Epithelial cell of esophagus (primary cell): ENCODE results near the gene TMEM119.
"Not testable (repeated sequence)": the region's sequence is repeated elsewhere in the genome, so short reads cannot be mapped to it uniquely, and the experiment has no call there.

Source experiments
- DNase-seq: peaks from one replicate; pipeline ENCODE4 v3.0.0; 2010; ENCODE audit warnings: low read depth
- H3K4me3 ChIP-seq: 2 replicates; pipeline ENCODE4 v1.5.1; 2011; ENCODE audit warnings: mild to moderate bottlenecking, low read length, control low read depth
- TF ChIP-seq, protein P1 (sequence below): IDR thresholded peaks from 2 replicates; pipeline ENCODE4 v1.5.1; 2011; ENCODE audit warnings: low read depth, mild to moderate bottlenecking, low read length, control low read depth, inconsistent platforms; ENCODE audit not compliant: insufficient read depth; ENCODE audit errors: missing control alignments

Gene TMEM119

DNA sequence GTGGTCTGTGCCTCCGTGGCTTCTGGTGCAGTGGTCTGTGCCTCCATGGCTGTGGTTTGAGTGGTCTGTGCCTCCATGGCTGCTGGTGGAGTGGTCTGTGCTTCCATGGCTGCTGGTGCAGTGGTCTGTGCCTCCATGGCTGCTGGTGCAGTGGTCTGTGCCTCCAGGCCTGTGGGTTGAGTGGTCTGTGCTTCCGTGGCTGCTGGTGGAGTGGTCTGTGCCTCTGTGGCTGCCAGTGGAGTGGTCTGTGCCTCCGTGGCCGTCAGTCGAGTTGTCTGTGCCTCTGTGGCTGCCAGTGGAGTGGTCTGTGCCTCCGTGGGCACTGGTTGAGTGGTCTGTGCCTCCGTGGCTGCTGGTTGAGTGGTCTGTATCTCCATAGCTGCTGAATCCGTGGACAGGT lies 25.7 kb upstream of the TMEM119 start:
- DNase-seq = no peak
- H3K4me3 ChIP-seq = no peak overlapping the region
- TF ChIP-seq, protein P1, sequence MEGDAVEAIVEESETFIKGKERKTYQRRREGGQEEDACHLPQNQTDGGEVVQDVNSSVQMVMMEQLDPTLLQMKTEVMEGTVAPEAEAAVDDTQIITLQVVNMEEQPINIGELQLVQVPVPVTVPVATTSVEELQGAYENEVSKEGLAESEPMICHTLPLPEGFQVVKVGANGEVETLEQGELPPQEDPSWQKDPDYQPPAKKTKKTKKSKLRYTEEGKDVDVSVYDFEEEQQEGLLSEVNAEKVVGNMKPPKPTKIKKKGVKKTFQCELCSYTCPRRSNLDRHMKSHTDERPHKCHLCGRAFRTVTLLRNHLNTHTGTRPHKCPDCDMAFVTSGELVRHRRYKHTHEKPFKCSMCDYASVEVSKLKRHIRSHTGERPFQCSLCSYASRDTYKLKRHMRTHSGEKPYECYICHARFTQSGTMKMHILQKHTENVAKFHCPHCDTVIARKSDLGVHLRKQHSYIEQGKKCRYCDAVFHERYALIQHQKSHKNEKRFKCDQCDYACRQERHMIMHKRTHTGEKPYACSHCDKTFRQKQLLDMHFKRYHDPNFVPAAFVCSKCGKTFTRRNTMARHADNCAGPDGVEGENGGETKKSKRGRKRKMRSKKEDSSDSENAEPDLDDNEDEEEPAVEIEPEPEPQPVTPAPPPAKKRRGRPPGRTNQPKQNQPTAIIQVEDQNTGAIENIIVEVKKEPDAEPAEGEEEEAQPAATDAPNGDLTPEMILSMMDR = no peak

DNA sequence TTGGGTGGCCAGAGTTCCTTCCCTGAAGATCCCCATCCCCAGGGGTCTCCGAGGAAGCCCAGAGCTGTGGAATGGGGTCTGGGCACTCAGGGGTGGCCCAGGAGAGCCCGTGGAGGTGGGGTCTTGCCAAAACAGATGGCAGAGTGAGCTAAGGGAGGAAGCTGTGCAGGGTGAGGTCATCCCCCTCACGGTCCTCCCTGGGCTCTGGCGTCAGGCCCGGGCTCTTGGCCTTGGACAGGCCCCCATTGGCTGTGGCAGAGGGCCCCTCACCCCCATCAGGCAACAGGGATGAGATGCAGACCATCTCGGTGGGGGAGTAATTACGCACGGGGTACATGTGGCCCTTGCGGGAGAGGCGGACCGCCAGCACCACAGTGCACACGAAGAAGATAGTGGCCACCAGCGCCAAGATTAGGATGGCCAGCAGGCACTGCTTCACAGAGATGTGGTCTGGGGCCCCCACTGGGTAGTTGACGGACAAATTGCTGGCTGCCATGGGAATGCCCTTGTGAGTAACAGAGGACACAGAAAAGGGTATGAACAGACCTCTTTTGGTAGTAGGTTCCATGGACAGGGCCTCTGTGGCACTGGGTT lies 25.1 kb upstream of the TMEM119 start:
- TF ChIP-seq, protein P1 = no peak
- H3K4me3 ChIP-seq = no peak overlapping the region
- no peak for DNase-seq

DNA sequence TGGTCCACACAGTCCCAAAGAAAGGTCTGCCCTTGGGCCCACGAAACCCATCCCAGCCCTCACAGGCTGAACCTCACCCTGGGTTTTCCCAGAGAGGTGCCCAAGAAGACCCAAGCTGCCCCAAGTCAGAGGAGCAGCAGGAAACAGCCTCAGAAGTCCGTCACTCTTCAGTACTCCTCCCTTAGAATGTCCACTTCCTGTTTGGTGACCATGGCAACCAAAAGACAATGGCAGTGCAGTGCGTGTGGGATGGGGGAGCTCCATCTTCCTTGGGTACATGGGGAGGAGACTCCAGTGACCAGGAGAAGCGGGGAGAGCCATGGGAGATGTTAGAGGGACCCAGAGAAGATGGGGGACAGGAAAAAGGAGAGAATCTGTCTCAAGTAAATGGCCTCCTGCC lies 24.5 kb upstream of the TMEM119 start:
- peak; percentile 28 for DNase-seq
- TF ChIP-seq, protein P1 = no peak
- no peak overlapping the region for H3K4me3 ChIP-seq

DNA sequence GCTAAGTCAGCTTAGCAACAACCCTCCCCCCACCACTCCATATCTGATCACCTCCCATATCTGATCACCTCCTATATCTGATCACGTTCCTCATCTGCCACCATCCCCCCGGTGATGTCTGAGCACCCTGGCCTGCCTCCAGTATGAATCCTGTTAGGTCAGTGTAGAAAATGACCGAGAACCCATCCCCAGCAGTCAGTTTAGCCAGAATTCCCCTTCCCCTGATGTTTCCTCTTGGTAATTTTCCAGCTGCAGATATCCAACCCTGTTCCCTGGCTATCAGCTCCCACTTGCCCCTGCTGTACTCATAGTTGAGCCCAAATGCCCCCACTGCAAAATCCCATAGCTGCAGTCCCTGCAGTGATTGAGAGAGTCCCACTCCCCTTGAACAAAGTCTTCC lies 23.3 kb upstream of the TMEM119 start:
- no peak overlapping the region for H3K4me3 ChIP-seq
- DNase-seq = no peak
- TF ChIP-seq, protein P1 = no peak

DNA sequence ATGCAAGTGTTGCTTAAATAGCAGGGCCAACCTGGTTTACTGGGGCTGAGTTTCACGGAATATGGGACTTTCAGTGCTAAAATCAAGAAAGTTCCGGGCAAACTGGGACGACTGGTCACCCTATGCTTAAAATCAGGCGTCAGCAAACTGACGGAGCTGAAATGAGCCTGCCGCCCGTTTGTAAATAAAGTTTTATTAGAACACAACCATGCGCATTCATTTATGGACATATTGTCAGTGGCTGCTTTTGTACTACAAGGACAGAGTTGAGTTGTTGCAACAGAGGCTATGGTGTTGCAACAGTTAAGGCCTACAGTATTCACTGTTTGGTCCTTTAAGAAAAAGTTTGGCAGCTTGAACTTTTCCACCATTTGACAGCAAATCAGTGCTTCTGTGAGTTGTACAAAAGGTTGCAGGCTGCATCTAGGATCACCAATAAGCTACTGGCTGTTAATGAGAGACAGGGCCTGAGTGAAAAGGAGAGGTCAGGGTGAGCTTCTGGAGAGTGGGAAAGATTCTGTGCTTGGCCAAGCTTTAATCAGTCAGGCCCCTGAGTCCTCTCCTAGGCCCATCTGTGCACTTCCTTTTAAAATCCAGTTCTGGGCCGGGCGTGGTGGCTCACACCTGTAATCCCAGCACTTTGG lies 22.5 kb upstream of the TMEM119 start:
- no peak overlapping the region for H3K4me3 ChIP-seq
- TF ChIP-seq, protein P1 = no peak
- DNase-seq = peak; percentile 61

DNA sequence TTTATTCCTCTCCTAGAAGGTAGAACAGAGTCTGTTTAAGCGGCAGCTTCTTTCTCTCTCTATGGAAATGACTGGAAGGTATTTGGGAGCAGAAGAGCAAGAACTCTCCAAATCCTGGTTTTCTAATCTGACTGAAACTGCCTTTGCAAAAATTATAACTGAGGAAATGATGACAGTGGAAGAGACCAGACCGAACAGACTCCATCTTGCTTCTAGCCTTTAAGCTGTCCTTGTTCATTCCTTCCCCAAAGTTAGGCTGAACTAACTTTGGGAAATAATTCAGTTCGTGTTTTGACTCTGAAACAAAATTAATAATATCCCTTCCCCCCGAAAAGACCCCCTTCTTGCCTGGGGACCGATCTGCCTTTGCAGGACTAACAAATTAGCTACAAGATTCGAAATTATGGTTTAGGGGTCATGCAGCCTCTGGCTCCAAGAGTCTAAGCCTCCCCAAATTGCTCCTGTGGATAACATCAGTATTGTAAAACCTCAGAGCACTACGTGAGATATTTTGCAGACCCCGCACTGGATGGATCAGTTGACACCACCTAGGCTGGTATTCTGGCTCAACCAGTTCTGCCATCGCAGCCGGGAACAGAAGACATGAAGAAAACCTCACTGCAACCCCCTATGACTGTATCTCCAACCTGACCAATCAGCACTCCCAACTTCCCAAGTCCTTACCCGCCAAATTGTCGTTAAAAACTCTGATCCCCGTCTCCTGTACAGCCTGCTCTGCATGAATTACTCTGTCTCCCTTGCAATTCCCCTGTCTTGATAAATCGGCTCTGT lies 21.7 kb upstream of the TMEM119 start:
- H3K4me3 ChIP-seq = no peak overlapping the region
- peak; percentile 65 for DNase-seq
- TF ChIP-seq, protein P1 = no peak

DNA sequence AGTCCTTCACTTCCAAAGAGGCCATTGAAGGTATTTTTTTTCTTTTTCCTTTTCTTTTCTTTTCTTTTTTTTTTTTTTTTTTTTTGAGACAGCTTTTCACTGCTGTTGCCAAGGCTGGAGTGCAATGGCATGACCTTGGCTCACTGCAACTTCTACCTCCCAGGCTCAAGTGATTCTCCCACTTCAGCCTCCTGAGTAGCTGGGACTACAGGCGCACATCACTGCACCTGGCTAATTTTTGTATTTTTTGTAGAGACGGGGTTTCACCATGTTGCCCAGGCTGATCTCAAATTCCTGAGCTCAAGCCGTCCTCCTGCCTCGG lies 21.0 kb upstream of the TMEM119 start:
- not testable (repeated sequence) for DNase-seq, H3K4me3 ChIP-seq
